DMS114 treated with DMSO at 0.1 percent for 48 hours (cell line): ENCODE measurements around the gene CCDC57.
"Not testable (repeated sequence)": the region's sequence is repeated elsewhere in the genome, so short reads cannot be mapped to it uniquely, and the experiment has no call there.

ENCODE experiments used
- DNase-seq: peaks from one replicate; lab custom pipeline; 2025; ENCODE audit not compliant: unreplicated experiment; lab: John Stamatoyannopoulos, UW

CCDC57 gene

GRCh38 chr17:82204831-82205719 lies 7.6 kb downstream of the CCDC57 start:
- DNase-seq, result no peak

- no peak for DNase-seq
Observed at GRCh38 chr17:82203920-82204319, 8.7 kb downstream of the CCDC57 start.

- no peak for DNase-seq
Observed at GRCh38 chr17:82202981-82203380, 9.7 kb downstream of the CCDC57 start.

GRCh38 chr17:82201498-82201910 lies 11.1 kb downstream of the CCDC57 start:
- DNase-seq, result no peak

GRCh38 chr17:82200743-82201497 lies 11.7 kb downstream of the CCDC57 start:
- DNase-seq, result no peak

- DNase-seq, result no peak
Observed at GRCh38 chr17:82200135-82200534, 12.5 kb downstream of the CCDC57 start.

- DNase-seq, result no peak
Observed at GRCh38 chr17:82199496-82199895, 13.1 kb downstream of the CCDC57 start.

- DNase-seq, result no peak
Observed at GRCh38 chr17:82198092-82198491, 14.6 kb downstream of the CCDC57 start.

- DNase-seq, result no peak
Observed at GRCh38 chr17:82195675-82196672, 16.7 kb downstream of the CCDC57 start.

- DNase-seq, result no peak
Observed at GRCh38 chr17:82194765-82195164, 17.9 kb downstream of the CCDC57 start.

GRCh38 chr17:82193520-82194220 lies 19.0 kb downstream of the CCDC57 start:
- DNase-seq, result no peak

GRCh38 chr17:82193050-82193449 lies 19.6 kb downstream of the CCDC57 start:
- not testable (repeated sequence) for DNase-seq

- DNase-seq, result no peak
Observed at GRCh38 chr17:82188001-82188961, 24.4 kb downstream of the CCDC57 start.

GRCh38 chr17:82187500-82187899 lies 25.1 kb downstream of the CCDC57 start:
- DNase-seq, result no peak

GRCh38 chr17:82186221-82186620 lies 26.4 kb downstream of the CCDC57 start:
- DNase-seq, result no peak

GRCh38 chr17:82184761-82185160 lies 27.9 kb downstream of the CCDC57 start:
- DNase-seq, result no peak

GRCh38 chr17:82180776-82181528 lies 31.7 kb downstream of the CCDC57 start:
- no peak for DNase-seq

- DNase-seq, result no peak
Observed at GRCh38 chr17:82179946-82180475, 32.6 kb downstream of the CCDC57 start.
